Cardiac fibroblast (primary cell): ENCODE results near the gene WBP2.

Experiments used
- DNase-seq, 2 donors: peaks; one replicate each; pipeline versions ENCODE4 v3.0.0 to v3.0.0-alpha.2; 2010; ENCODE audit warnings: low read depth in 2 of 2
- H3K4me3 ChIP-seq, 2 donors: replicated peaks in 1 of 2; 1 replicate in 1 of 2; 2 replicates in 1 of 2; pipeline ENCODE4 v1.5.1; 2011; ENCODE audit warnings: low read depth in 2 of 2, low read length in 2 of 2, mild to moderate bottlenecking in 2 of 2, moderate library complexity in 1 of 2
- TF ChIP-seq, protein P1 (sequence below): IDR thresholded peaks from one replicate; pipeline ENCODE4 v1.5.1; 2011; ENCODE audit warnings: low read depth, mild to moderate bottlenecking, low read length, inconsistent platforms

Gene WBP2

DNA sequence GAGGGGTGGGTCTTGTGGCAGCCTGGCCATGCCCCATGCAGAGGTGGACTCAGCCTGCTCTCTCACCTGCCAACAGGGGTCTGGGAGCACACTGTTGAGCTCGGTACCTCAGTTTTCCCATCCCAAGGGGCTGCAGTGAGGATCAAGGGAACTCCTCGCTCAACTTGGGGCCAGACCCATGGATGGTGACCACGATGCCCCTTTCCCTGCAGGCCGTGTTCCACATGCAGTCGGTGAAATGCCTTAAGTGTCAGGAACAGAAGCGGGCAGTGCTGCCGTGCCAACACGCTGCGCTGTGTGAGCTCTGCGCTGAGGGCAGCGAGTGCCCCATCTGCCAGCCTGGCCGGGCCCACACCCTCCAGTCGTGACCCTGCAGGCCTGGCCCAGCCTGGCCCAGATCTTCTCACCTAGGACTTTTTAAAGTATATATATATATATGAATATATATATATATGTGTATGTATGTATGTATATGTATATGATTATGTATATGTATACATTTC, 31.0 kb downstream of the WBP2 start:
- no peak for DNase-seq
- TF ChIP-seq, protein P1, sequence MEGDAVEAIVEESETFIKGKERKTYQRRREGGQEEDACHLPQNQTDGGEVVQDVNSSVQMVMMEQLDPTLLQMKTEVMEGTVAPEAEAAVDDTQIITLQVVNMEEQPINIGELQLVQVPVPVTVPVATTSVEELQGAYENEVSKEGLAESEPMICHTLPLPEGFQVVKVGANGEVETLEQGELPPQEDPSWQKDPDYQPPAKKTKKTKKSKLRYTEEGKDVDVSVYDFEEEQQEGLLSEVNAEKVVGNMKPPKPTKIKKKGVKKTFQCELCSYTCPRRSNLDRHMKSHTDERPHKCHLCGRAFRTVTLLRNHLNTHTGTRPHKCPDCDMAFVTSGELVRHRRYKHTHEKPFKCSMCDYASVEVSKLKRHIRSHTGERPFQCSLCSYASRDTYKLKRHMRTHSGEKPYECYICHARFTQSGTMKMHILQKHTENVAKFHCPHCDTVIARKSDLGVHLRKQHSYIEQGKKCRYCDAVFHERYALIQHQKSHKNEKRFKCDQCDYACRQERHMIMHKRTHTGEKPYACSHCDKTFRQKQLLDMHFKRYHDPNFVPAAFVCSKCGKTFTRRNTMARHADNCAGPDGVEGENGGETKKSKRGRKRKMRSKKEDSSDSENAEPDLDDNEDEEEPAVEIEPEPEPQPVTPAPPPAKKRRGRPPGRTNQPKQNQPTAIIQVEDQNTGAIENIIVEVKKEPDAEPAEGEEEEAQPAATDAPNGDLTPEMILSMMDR, result no peak
- H3K4me3 ChIP-seq, result no peak overlapping the region

DNA sequence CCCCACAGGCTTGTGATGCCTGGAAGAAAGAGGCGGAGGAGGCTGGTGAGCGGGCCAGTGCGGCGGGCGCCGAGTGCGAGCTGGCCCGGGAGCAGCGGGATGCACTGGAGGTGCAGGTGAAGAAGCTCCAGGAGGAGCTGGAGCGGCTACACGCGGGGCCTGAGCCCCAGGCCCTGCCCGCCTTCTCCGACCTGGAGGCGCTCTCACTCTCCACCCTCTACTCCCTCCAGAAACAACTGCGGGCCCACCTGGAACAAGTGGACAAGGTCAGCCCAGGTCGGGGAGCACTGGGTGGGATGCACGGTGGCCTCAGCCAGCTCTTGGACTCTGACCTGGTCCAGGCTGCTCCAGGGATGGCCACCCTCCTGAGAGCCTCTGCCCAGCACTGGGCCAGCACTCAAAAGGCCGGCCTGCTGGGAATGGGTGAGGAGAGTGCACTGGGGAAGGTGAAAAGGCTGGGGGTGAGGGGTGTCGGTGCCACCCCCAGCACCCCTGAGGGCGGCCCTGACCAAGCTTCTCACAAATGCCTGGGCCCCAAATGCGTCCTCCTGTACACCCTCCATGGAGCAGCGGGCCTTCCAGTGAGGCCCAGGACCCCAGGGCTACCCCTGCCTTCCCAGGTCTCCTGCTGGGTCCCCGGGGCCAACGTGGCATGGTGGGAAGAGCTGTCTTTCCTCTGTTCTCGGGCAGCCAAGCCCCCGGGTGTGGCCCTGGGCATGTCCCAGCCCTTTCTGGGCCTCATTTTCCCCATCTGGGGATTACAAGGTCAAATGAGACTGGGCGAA, 31.7 kb downstream of the WBP2 start:
- DNase-seq, result no peak
- no peak overlapping the region for H3K4me3 ChIP-seq
- TF ChIP-seq, protein P1, result no peak

DNA sequence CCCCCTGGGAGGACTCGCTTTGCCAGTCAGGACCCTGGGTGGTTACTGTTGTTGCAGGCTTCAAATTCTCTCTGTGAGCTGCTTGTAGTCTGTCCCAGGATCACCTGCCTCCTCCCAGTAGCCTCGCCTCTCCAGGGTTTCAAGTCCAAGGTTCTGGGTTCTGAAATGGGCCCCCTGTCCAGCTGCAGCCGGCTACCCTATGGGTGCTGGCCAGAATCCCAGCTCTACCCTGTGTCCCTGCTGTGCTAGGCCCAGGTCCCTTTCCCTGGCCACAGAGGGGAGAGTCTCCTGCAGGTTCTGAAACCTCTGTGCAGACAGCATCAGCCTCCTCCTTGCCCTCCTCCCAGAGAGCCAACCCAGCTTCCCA, 32.4 kb downstream of the WBP2 start:
- DNase-seq, result no peak
- TF ChIP-seq, protein P1, result no peak

DNA sequence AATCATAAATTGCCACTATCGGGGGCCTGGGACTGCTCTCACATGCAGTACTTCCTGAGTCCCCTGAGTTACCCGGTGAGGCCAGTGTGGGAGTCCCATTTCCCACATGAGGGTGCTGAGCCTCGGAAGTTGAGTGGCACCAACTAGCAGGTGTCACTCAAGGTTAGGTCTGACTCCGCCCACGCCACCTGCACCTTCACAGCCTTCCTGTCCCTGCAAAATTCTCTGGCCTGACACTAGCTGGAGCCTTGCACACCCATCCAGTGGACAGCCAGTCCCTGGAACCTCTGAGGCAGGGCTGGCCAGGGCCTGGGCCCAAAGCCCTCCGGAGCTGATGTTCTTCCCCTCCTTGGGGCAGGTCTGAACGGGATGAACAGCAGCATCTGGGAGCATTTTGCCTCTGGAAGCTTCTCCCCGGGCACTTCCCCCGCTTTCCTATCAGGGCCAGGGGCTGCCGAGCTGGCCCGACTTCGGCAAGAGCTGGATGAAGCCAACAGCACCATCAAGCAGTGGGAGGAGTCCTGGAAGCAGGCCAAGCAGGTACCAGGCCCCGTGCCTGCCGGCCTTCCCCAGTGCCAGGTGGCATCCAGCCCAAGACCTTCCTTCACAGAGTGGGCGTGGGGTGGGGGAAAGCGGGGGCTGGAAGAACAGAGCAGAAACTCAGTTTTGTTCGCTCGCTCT, 32.9 kb downstream of the WBP2 start:
- TF ChIP-seq, protein P1, result no peak
- DNase-seq, result no peak
- no peak overlapping the region for H3K4me3 ChIP-seq

More for the DNA sequence above, 32.4 kb downstream of the WBP2 start:
- no peak overlapping the region for H3K4me3 ChIP-seq

DNA sequence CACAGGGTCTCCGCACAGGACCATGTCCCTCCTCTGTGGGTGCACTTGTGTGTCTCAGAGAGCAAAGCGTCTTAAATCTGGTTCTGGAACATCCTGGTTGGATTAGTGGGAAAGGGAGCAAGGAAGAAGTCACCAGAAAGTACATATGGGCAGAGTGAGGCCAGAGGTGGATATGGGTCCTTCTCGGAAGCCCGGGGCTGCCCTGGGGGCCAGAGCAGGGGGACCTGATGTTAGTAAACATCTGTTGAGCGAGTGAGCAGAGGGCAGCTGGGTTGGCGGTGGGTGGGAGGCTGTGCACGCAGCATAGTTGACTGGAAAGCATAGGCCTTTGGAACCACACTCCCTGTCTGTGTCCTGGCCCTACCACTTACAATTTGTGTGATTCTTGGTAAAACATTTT, 33.6 kb downstream of the WBP2 start:
- TF ChIP-seq, protein P1, result no peak
- H3K4me3 ChIP-seq, result no peak overlapping the region
- no peak for DNase-seq

DNA sequence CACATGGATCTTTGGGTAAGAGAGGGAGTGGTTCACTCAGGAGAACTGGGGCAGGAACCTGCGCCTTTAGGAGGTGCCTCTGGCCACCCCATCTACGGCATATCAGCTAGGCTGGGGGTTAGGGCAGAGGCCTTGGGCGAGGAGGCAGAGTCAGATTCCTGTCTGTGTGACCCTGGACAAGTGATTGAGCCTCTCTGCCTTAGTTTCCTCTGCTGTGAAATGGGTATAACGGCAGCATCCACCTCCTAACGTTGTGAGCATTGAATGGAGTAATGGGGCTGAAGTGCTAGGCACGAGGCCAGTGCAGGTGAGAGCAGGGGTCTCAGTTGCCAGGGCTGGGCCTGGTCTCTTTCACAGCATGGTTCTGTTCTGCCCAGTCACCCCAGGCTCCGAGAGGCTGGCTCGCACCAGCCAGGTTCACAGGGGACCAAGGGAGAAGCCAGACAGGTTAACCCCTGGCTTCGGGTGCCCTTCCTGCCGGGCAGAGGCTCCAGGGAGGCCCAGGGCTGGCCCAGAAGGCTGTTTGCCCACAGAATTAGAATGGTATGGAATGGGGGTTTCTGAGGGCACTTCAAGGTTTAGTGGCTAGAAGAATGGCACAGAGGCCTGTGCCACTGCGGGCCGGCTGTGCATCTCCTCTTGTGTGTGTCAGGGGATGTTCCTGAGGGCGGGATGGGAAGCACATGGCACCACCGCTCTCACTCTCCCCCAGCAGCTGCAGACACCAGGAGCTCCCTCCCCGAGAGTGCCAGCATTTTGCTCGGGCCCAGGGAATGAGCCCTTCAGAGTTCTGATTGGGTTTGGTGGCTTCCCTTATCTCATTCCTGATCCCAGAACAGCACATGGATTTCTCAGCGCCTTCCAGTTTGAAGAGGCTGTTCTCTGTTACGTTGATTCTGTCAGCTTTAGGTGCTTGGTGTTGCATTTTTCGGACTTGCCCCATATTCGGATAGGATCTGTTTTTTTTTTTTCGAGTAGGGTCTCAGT, 34.7 kb downstream of the WBP2 start:
- no peak overlapping the region for H3K4me3 ChIP-seq
- no peak for DNase-seq
- TF ChIP-seq, protein P1, result no peak
